ENCODE results near the gene CALR.

CALR gene

GRCh38 chr19:12991296-12991695 is 52.9 kb downstream of the CALR start:
- H3K4me1 ChIP-seq (ENCODE audit: control insufficient read depth, insufficient read depth, low read length), result no peaks in the 10 kb centered on the region
- H3K27me3 ChIP-seq (ENCODE audit: control insufficient read depth, insufficient read depth, low read length, poor library complexity, severe bottlenecking), result peaks cover 94% of the 10 kb centered on the region
- H3K9me3 ChIP-seq (ENCODE audit: control insufficient read depth, low read length), result no peaks in the 10 kb centered on the region
- no peak overlapping the region for H3K27ac ChIP-seq (ENCODE audit: insufficient read depth, low read depth, low read length, poor library complexity, severe bottlenecking)
- H3K36me3 ChIP-seq (ENCODE audit: control insufficient read depth, insufficient read depth, low read length), result no peaks in the 10 kb centered on the region
- WGBS, 2 experiments, result 87 to 92% methylated on average over 5 of the region's 5 CpGs
- no peak overlapping the region for H3K4me3 ChIP-seq (ENCODE audit: insufficient read depth, low read depth, low read length)

GRCh38 chr19:12992729-12993128 is 54.3 kb downstream of the CALR start:
- Histone ChIP-seq H3K4me3 (ENCODE audit: insufficient read depth, low read depth, low read length) (no peak overlapping the region), H3K27me3 (ENCODE audit: control insufficient read depth, insufficient read depth, low read length, poor library complexity, severe bottlenecking) (peaks cover 94% of the 10 kb centered on the region), H3K4me1 (ENCODE audit: control insufficient read depth, insufficient read depth, low read length) (no peaks in the 10 kb centered on the region), H3K9me3 (ENCODE audit: control insufficient read depth, low read length) (no peaks in the 10 kb centered on the region), H3K27ac (ENCODE audit: insufficient read depth, low read depth, low read length, poor library complexity, severe bottlenecking) (no peak overlapping the region), H3K36me3 (ENCODE audit: control insufficient read depth, insufficient read depth, low read length) (no peaks in the 10 kb centered on the region)
- WGBS, 2 experiments, result 88 to 90% methylated on average over 11 of the region's 11 CpGs

DNA sequence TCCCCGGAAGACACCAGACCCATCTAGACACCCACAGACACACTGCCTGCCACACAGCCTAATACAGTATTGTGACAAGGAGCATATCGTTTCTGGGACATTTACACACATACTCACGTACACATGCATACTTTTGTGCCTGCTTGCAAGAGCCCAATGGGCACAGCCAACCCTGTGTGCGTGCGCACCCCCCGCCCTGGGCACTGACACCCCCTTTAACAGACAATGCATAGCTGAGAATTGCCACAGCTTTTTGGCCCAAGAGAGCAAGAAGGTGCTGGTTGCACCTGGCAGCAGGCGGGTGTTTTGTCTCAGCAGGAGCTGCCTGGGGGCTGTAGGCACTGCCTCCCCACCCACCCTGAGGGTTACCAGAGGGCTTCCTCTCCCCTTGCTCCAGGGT is 55.2 kb downstream of the CALR start:
- H3K27ac ChIP-seq (ENCODE audit: insufficient read depth, low read depth, low read length, poor library complexity, severe bottlenecking), result no peak overlapping the region
- H3K36me3 ChIP-seq (ENCODE audit: control insufficient read depth, insufficient read depth, low read length), result no peaks in the 10 kb centered on the region
- no peak overlapping the region for H3K4me3 ChIP-seq (ENCODE audit: insufficient read depth, low read depth, low read length)
- no peaks in the 10 kb centered on the region for H3K4me1 ChIP-seq (ENCODE audit: control insufficient read depth, insufficient read depth, low read length)
- H3K9me3 ChIP-seq (ENCODE audit: control insufficient read depth, low read length), result no peaks in the 10 kb centered on the region
- peaks cover 94% of the 10 kb centered on the region for H3K27me3 ChIP-seq (ENCODE audit: control insufficient read depth, insufficient read depth, low read length, poor library complexity, severe bottlenecking)
- 84% methylated on average over 7 of the region's 7 CpGs for WGBS, 2 experiments
